ENCODE measurements around the gene FEN1. TPM values are rescaled to one million over a fixed set of nuclear protein-coding genes. Genes with fewer than 3 reads are reported as not detected.

The FEN1 gene
- total RNA-seq, 1 donor, result 9.0 TPM

- H3K79me2 ChIP-seq (ENCODE audit: insufficient read depth, low read length), result no peaks in the 10 kb centered on the region
- DNase-seq (ENCODE audit: insufficient read length, low spot score, missing footprints), result peak; percentile 100
Measured at GRCh38 chr11:61776561-61777075, 16.1 kb upstream of the FEN1 start.

GRCh38 chr11:61777234-61778090 is 15.2 kb upstream of the FEN1 start:
- Histone ChIP-seq H3K4me2 (ENCODE audit: insufficient read depth, low read length) (no peak overlapping the region), H3K4me3 (ENCODE audit: insufficient read depth, low read length) (no peak overlapping the region), H3K36me3 (ENCODE audit: insufficient read depth, low read length) (no peaks in the 10 kb centered on the region), H3K27me3 (ENCODE audit: insufficient read depth, low read length) (no peaks in the 10 kb centered on the region), H3K4me1 (ENCODE audit: insufficient read depth, low read length) (no peaks in the 10 kb centered on the region), H3K27ac (ENCODE audit: low read depth, low read length) (no peak overlapping the region), H2AFZ (ENCODE audit: low read length) (no peak overlapping the region), H4K20me1 (ENCODE audit: insufficient read depth, low read length) (no peaks in the 10 kb centered on the region), H3K79me2 (ENCODE audit: insufficient read depth, low read length) (no peaks in the 10 kb centered on the region), H3K9me3 (ENCODE audit: low read depth, low read length) (no peaks in the 10 kb centered on the region)
- TF ChIP-seq CTCF (IDR thresholded peaks at IDR 0.05; ENCODE audit: extremely low read depth, low read depth, low read length), result no peak
- DNase-seq (ENCODE audit: insufficient read length, low spot score, missing footprints), result peak; percentile 94

More at GRCh38 chr11:61776561-61777075, 16.1 kb upstream of the FEN1 start:
- H2AFZ ChIP-seq (ENCODE audit: low read length), result no peak overlapping the region
- no peaks in the 10 kb centered on the region for H3K4me1 ChIP-seq (ENCODE audit: insufficient read depth, low read length)
- no peak overlapping the region for H3K27ac ChIP-seq (ENCODE audit: low read depth, low read length)
- H3K4me2 ChIP-seq (ENCODE audit: insufficient read depth, low read length), result no peak overlapping the region
- no peaks in the 10 kb centered on the region for H3K27me3 ChIP-seq (ENCODE audit: insufficient read depth, low read length)
- peak; percentile 80 for TF ChIP-seq CTCF (IDR thresholded peaks at IDR 0.05; ENCODE audit: extremely low read depth, low read depth, low read length)
- no peaks in the 10 kb centered on the region for H3K9me3 ChIP-seq (ENCODE audit: low read depth, low read length)
- no peaks in the 10 kb centered on the region for H3K36me3 ChIP-seq (ENCODE audit: insufficient read depth, low read length)
- H3K4me3 ChIP-seq (ENCODE audit: insufficient read depth, low read length), result no peak overlapping the region
- no peaks in the 10 kb centered on the region for H4K20me1 ChIP-seq (ENCODE audit: insufficient read depth, low read length)

GRCh38 chr11:61778357-61778886 is 14.3 kb upstream of the FEN1 start:
- Histone ChIP-seq H4K20me1 (ENCODE audit: insufficient read depth, low read length) (no peaks in the 10 kb centered on the region), H3K4me3 (ENCODE audit: insufficient read depth, low read length) (no peak overlapping the region), H3K4me1 (ENCODE audit: insufficient read depth, low read length) (no peaks in the 10 kb centered on the region), H3K27me3 (ENCODE audit: insufficient read depth, low read length) (no peaks in the 10 kb centered on the region), H3K36me3 (ENCODE audit: insufficient read depth, low read length) (no peaks in the 10 kb centered on the region), H2AFZ (ENCODE audit: low read length) (no peak overlapping the region), H3K79me2 (ENCODE audit: insufficient read depth, low read length) (no peaks in the 10 kb centered on the region), H3K9me3 (ENCODE audit: low read depth, low read length) (no peaks in the 10 kb centered on the region), H3K27ac (ENCODE audit: low read depth, low read length) (no peak overlapping the region), H3K4me2 (ENCODE audit: insufficient read depth, low read length) (no peak overlapping the region)
- no peak for TF ChIP-seq CTCF (IDR thresholded peaks at IDR 0.05; ENCODE audit: extremely low read depth, low read depth, low read length)
- peak; percentile 88 for DNase-seq (ENCODE audit: insufficient read length, low spot score, missing footprints)
